ENCODE data around the gene SH3PXD2A. TPM values are rescaled to one million over a fixed set of nuclear protein-coding genes. Genes with fewer than 3 reads are reported as not detected.
"Not testable (repeated sequence)": the region's sequence is repeated elsewhere in the genome, so short reads cannot be mapped to it uniquely, and the experiment has no call there.

Gene SH3PXD2A
- total RNA-seq, 1 donor from 2014 or later = 51.3 TPM

GRCh38 chr10:103612462-103613365, 242.7 kb downstream of the SH3PXD2A start:
- DNase-seq (ENCODE audit: low spot score) = no peak

- DNase-seq (ENCODE audit: low spot score) = no peak
Observed at GRCh38 chr10:103610921-103611511, 244.4 kb downstream of the SH3PXD2A start.

GRCh38 chr10:103610083-103610472, 245.3 kb downstream of the SH3PXD2A start:
- no peak for DNase-seq (ENCODE audit: low spot score)

GRCh38 chr10:103609231-103610082, 245.9 kb downstream of the SH3PXD2A start:
- no peak for DNase-seq (ENCODE audit: low spot score)

GRCh38 chr10:103608056-103608455, 247.3 kb downstream of the SH3PXD2A start:
- not testable (repeated sequence) for DNase-seq (ENCODE audit: low spot score)

GRCh38 chr10:103607051-103607450, 248.3 kb downstream of the SH3PXD2A start:
- not testable (repeated sequence) for DNase-seq (ENCODE audit: low spot score)

GRCh38 chr10:103606097-103606438, 249.3 kb downstream of the SH3PXD2A start:
- DNase-seq (ENCODE audit: low spot score) = not testable (repeated sequence)

GRCh38 chr10:103605359-103606096, 249.8 kb downstream of the SH3PXD2A start:
- DNase-seq (ENCODE audit: low spot score) = no peak

- DNase-seq (ENCODE audit: low spot score) = no peak
Observed at GRCh38 chr10:103603382-103603781, 252.0 kb downstream of the SH3PXD2A start.

- no peak for DNase-seq (ENCODE audit: low spot score)
Observed at GRCh38 chr10:103602852-103603155, 252.6 kb downstream of the SH3PXD2A start.

GRCh38 chr10:103602028-103602851, 253.1 kb downstream of the SH3PXD2A start:
- no peak for DNase-seq (ENCODE audit: low spot score)

- no peak for DNase-seq (ENCODE audit: low spot score)
Observed at GRCh38 chr10:103600956-103601569, 254.3 kb downstream of the SH3PXD2A start.

GRCh38 chr10:103600325-103600724, 255.1 kb downstream of the SH3PXD2A start:
- no peak for DNase-seq (ENCODE audit: low spot score)

- DNase-seq (ENCODE audit: low spot score) = no peak
Observed at GRCh38 chr10:103599907-103600306, 255.5 kb downstream of the SH3PXD2A start.

GRCh38 chr10:103599211-103599610, 256.2 kb downstream of the SH3PXD2A start:
- DNase-seq (ENCODE audit: low spot score) = no peak

- DNase-seq (ENCODE audit: low spot score) = no peak
Observed at GRCh38 chr10:103598654-103599115, 256.7 kb downstream of the SH3PXD2A start.

GRCh38 chr10:103597003-103597402, 258.4 kb downstream of the SH3PXD2A start:
- no peak for DNase-seq (ENCODE audit: low spot score)

- DNase-seq (ENCODE audit: low spot score) = no peak
Observed at GRCh38 chr10:103595933-103596726, 259.2 kb downstream of the SH3PXD2A start.

GRCh38 chr10:103593022-103593570, 262.3 kb downstream of the SH3PXD2A start:
- no peak for DNase-seq (ENCODE audit: low spot score)

Measured in mesenteric fat pad (tissue), 1 donor.